ENCODE data around the gene GYPA. TPM values are rescaled to one million over a fixed set of nuclear protein-coding genes. Genes with fewer than 3 reads are reported as not detected.
"Not testable (repeated sequence)": the region's sequence is repeated elsewhere in the genome, so short reads cannot be mapped to it uniquely, and the experiment has no call there.

The GYPA gene
- total and polyA plus RNA-seq, 2 of the 4 experiments (the other 2 are of a cell fraction), result not detected

DNA sequence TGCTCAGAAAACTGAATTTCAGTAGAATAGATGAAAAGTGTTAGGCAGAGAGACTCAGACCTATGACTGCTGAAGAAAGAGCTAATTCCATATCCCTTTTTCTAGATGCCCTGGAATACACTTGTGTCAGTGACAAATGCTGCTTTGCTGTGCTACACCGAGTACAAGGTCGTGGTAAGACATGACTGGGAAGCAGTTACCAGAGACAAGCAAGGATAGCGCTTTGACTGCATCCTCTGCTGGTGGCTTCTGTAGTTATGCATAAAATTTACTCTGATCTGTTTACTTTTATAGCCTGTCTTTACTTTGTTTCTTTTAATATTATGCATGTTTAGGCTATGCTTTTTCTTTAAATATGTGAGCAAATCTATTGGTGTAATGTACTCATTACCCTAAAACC lies 58.5 kb downstream of the GYPA start:
- H4K91ac ChIP-seq (ENCODE audit: insufficient read depth, low read depth, low read length); H3K4me1 ChIP-seq (ENCODE audit: control insufficient read depth, insufficient read depth, low read length); H2AK5ac ChIP-seq (ENCODE audit: low read depth, low read length); H3K27me3 ChIP-seq (ENCODE audit: control insufficient read depth, insufficient read depth, low read length); H2AK9ac ChIP-seq (replicated peaks; ENCODE audit: low read depth, low read length, poor library complexity); H2BK20ac ChIP-seq (ENCODE audit: low read depth, low read length); in situ Hi-C loops (cut with MboI; ENCODE audit: low sequenced_read_pairs); H3K23ac ChIP-seq (ENCODE audit: low read depth, low read length); H2AFZ ChIP-seq (replicated peaks; ENCODE audit: low read length, poor library complexity); CTCF ChIA-PET; POLR2A ChIA-PET (ENCODE audit: unreplicated experiment); ATAC-seq (ENCODE audit: low read depth); H3K27ac ChIP-seq (ENCODE audit: insufficient read depth, low read length); H3K18ac ChIP-seq (ENCODE audit: low read depth, low read length); H3K4me3 ChIP-seq (ENCODE audit: insufficient read depth, low read depth, low read length); H2BK15ac ChIP-seq (ENCODE audit: low read depth, low read length); H4K20me1 ChIP-seq (ENCODE audit: insufficient read depth, low read length); dilution Hi-C loops (cut with HindIII; ENCODE audit: low sequenced_read_pairs, unreplicated experiment); intact Hi-C loops (cut with micrococcal nuclease); H3K9me1 ChIP-seq (ENCODE audit: insufficient read depth, low read length); H3K4ac ChIP-seq (ENCODE audit: low read depth, low read length); H3K9me3 ChIP-seq (ENCODE audit: control insufficient read depth, insufficient read depth, low read length); H4K8ac ChIP-seq (ENCODE audit: low read depth in 2 of 2, low read length in 2 of 2); DNase-seq; H3K36me3 ChIP-seq (ENCODE audit: control insufficient read depth, insufficient read depth, low read length); H4K5ac ChIP-seq (ENCODE audit: low read depth, low read length); H3K56ac ChIP-seq (ENCODE audit: extremely low read depth, insufficient read depth, low read length); H3K14ac ChIP-seq (replicated peaks; ENCODE audit: low read depth, low read length); H2BK5ac ChIP-seq (ENCODE audit: low read depth, low read length, poor library complexity, severe bottlenecking); H3K79me1 ChIP-seq (ENCODE audit: low read depth in 1 of 2, low read length in 2 of 2); H2BK120ac ChIP-seq (ENCODE audit: low read depth, low read length); BruUV-seq (replicated peaks); H3K4me2 ChIP-seq (ENCODE audit: low read depth, low read length); H3K9ac ChIP-seq (ENCODE audit: low read depth, low read length): not testable (repeated sequence)
- no CpG with 5 or more reads among the region's 3 CpGs for WGBS, 2 experiments (ENCODE audit: extremely low coverage in 2 of 2, insufficient read length in 1 of 2)

DNA sequence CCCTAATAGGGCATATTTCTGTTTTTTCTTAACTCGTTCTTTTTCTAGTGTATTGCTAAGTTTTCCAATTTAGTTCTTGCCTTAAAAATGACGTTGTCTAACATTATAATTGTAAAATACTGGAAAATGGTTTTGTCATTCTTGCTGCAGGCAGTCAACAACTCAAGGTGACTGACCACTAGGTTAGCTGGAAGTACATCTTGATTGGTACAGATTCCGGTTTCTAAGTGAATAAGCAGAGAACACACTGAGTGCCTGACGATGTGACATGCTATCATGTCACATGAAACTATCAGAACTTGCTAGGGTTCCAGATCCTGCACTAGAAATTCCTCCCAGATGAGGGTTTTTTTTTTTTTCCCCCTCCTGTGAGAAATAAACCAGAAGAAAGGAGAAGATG lies 60.4 kb downstream of the GYPA start:
- H2AK5ac ChIP-seq (ENCODE audit: low read depth, low read length); H3K56ac ChIP-seq (ENCODE audit: extremely low read depth, insufficient read depth, low read length); H3K79me1 ChIP-seq (ENCODE audit: low read depth in 1 of 2, low read length in 2 of 2); H2BK20ac ChIP-seq (ENCODE audit: low read depth, low read length); intact Hi-C loops (cut with micrococcal nuclease); H3K14ac ChIP-seq (replicated peaks; ENCODE audit: low read depth, low read length); H3K27me3 ChIP-seq (ENCODE audit: control insufficient read depth, insufficient read depth, low read length); in situ Hi-C loops (cut with MboI; ENCODE audit: low sequenced_read_pairs); H3K4me3 ChIP-seq (ENCODE audit: insufficient read depth, low read depth, low read length); POLR2A ChIA-PET (ENCODE audit: unreplicated experiment); H3K4me2 ChIP-seq (ENCODE audit: low read depth, low read length); H3K4me1 ChIP-seq (ENCODE audit: control insufficient read depth, insufficient read depth, low read length); H2AK9ac ChIP-seq (replicated peaks; ENCODE audit: low read depth, low read length, poor library complexity); H2BK120ac ChIP-seq (ENCODE audit: low read depth, low read length); H3K9me1 ChIP-seq (ENCODE audit: insufficient read depth, low read length); H3K27ac ChIP-seq (ENCODE audit: insufficient read depth, low read length); H2BK15ac ChIP-seq (ENCODE audit: low read depth, low read length); ATAC-seq (ENCODE audit: low read depth); H2AFZ ChIP-seq (replicated peaks; ENCODE audit: low read length, poor library complexity); H3K23ac ChIP-seq (ENCODE audit: low read depth, low read length); H2BK5ac ChIP-seq (ENCODE audit: low read depth, low read length, poor library complexity, severe bottlenecking); H4K91ac ChIP-seq (ENCODE audit: insufficient read depth, low read depth, low read length); H3K9ac ChIP-seq (ENCODE audit: low read depth, low read length); H4K8ac ChIP-seq (ENCODE audit: low read depth in 2 of 2, low read length in 2 of 2); H3K36me3 ChIP-seq (ENCODE audit: control insufficient read depth, insufficient read depth, low read length); H3K4ac ChIP-seq (ENCODE audit: low read depth, low read length); DNase-seq; H3K9me3 ChIP-seq (ENCODE audit: control insufficient read depth, insufficient read depth, low read length); H4K20me1 ChIP-seq (ENCODE audit: insufficient read depth, low read length); CTCF ChIA-PET; dilution Hi-C loops (cut with HindIII; ENCODE audit: low sequenced_read_pairs, unreplicated experiment); BruUV-seq (replicated peaks); H3K18ac ChIP-seq (ENCODE audit: low read depth, low read length); H4K5ac ChIP-seq (ENCODE audit: low read depth, low read length): not testable (repeated sequence)
- no CpG with 5 or more reads among the region's 4 CpGs for WGBS, 2 experiments (ENCODE audit: extremely low coverage in 2 of 2, insufficient read length in 1 of 2)

Data from IMR-90 (cell line).